HG02678 (cell line): ENCODE data around the gene RETREG1.
"Not testable (repeated sequence)": the region's sequence is repeated elsewhere in the genome, so short reads cannot be mapped to it uniquely, and the experiment has no call there.

Experiments
- ATAC-seq: cut with Tn5 transposase; IDR thresholded peaks from one replicate; pipeline ENCODE4 v1.9.1; 2021; ENCODE audit warnings: mild to moderate bottlenecking, moderate library complexity; ENCODE audit not compliant: unreplicated experiment

RETREG1 gene

DNA sequence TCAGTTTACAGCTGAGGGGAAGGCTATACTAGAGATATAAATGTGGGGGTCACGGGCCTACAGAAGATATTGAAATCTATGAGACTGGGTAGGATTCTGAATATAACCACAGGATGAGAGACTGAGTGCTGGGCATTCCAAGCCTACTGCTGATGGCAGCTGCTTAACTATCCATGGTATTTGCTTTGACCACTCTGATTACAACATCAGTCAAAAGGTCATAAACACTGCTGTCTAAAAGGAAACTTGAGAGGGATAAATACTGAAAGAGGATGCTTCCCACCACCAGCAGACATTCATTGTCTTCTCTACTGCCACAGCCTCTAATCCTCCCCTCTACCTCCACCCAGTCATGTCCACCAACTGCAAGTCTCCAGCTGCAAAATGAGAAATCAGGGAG lies 155.0 kb downstream of the RETREG1 start:
- ATAC-seq: no peak

DNA sequence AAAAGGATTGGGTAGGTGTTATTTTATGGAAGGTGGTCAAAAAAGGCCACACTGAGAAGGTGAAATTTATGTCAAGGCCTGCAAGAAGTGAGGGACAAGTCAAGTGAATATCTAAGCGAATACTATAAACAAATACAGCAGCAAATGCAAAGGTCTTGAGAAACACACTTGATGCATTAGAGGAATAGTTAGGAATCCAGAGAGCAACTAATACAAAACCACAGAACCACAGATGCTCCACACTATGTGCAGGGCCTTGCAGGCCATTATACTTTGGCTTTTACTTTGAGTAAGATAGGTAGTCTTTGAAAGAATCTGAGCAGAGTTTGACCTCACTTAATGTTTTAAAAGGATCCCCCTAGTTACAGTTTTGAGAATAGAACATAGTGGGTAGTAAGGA lies 155.8 kb downstream of the RETREG1 start:
- no peak for ATAC-seq

DNA sequence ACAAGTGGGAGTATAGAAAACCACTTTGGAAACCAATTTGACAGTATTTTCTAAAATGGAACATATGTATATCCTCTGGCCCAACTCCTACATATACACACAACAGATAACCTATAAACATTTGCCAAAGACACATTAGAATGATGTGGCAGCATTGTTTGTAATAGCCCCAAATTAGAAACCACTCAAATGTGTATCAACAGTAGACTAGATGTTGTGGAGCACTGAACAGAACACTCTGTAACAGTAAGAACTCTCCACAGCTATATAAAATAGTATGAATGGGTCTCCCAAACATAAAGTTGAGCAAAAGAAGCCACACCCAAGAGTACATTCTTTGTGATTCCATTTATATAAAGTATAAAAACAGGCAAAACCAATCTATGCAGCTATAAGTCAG lies 157.3 kb downstream of the RETREG1 start:
- ATAC-seq: no peak

- ATAC-seq: no peak
These were observed 158.9 kb downstream of the RETREG1 start for GRCh38 chr5:16457853-16458252.

- ATAC-seq: no peak
These were observed 159.3 kb downstream of the RETREG1 start for GRCh38 chr5:16457451-16457850.

- ATAC-seq: peak; percentile 70
These were observed 160.5 kb downstream of the RETREG1 start for GRCh38 chr5:16456103-16456832.

GRCh38 chr5:16455668-16456067 lies 161.1 kb downstream of the RETREG1 start:
- ATAC-seq: peak; percentile 23

DNA sequence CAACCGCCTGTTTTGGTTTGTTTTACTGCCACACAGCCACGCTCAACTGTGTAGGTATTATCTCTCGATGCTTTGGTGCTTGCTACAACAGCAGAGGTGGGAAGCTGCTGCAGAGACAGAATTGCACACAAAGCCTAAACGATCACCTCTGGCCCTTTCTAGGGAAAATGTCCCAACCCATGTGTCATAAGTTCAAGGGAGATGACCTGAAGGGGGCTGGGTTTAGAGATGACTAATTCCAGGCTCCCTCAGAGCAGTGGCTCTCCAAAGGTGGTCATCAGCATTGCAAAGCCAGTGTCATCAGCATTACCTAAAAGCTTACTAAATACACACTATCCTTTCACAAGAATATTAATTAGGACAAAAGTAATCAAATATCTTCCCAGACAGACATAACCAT lies 162.1 kb downstream of the RETREG1 start:
- ATAC-seq: no peak

DNA sequence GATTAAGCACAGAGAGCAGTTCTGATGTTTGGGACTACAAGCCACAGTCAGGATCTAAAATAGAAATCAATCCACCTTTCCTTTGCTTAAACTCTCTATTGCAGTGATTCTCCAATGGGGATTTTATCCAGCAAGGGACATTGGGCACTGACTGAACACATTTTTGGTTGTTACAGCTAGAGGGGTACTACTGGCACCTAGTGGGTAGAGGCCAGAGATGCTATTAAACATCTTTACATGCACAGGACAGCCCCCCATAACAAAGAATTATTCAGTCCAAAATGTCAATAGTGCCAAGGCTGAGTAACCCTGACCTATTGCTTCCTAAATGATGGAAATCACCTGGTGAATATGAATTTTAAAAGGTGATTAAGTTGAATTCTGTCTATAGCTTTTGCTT lies 163.2 kb downstream of the RETREG1 start:
- no peak for ATAC-seq

DNA sequence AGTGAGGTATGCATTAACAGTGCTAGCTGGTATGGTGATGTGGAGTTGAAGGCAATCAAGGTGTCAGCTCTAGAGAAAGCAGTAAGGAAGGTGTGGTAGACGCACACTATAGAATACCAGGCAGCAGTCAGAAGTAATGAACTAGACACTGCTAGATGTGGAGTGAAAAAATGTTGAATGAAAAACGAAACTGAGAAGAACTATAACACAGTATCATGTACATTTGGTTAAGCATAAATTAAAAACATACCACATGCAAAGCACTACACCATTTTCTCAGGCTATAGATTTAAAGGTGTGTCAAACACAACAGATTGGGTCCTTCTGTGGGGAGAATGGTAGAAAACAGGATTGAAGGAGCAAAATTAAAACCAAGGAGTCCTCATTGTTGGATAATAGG lies 166.6 kb downstream of the RETREG1 start:
- peak; percentile 76 for ATAC-seq

DNA sequence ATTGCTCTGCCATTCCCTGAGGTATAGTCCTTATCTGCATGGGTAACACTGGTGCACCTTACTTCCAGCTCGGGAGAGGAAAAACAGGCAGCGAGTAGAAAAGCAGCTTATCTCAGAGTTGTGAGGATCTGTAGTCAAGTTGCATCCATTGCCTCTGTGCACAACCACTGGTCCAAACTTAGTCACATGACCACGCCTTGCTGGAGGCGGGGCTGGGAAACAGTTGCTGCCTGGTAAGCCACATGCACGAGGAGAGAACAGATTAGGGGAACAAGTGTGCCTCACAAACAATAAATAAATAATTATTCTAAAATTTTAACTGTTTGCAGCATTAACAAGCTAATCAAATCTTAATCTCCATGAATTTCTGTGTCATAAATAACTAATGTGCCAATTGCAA lies 169.8 kb downstream of the RETREG1 start:
- ATAC-seq: no peak

GRCh38 chr5:16437977-16438376 lies 178.8 kb downstream of the RETREG1 start:
- ATAC-seq: no peak

DNA sequence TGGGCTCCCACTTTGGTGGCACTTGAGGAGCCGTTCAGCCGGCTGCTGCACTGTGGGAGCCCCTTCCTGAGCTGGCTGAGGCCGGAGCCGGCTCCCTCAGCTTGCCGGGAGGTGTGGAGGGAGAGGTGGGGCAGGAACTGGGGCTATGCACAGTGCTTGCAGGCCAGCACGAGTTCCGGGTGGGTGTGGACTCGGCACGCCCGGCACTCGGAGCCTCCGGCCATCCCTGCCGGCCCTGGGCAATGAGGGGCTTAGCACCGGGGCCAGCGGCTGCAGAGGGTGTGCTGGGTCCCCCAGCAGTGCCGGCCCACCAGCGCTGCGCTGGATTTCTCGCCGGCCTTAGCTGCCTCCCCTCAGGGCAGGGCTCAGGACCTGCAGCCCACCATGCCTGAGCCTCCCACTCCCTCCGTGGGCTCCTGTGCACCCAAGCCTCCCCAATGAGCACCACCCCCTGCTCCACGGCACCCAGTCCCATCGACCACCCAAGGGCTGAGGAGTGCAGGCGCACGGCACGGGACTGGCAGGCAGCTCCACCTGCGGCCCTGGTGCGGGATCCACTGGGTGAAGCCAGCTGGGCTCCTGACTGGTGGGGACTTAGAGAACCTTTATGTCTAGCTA lies 180.6 kb downstream of the RETREG1 start:
- not testable (repeated sequence) for ATAC-seq

DNA sequence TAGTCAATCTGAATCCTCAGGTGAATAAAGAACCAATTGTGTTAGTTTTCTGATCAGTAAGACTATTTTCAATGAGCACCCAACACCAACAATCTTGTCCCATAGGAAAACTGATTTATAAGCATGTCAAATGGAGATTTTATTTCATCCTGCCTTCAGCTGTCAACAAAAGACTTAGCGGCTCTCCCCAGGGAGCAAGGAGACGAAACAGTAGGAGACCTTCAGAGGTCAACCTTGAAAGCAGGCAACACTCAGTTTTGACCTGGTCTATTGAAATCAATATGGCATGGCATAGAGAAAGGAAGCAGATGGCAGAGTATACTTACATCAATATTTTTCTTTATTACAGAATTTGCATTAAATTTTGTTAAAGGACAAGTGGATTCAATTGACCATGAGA lies 185.3 kb downstream of the RETREG1 start:
- ATAC-seq: no peak

GRCh38 chr5:16430349-16431089 lies 186.3 kb downstream of the RETREG1 start:
- ATAC-seq: no peak

GRCh38 chr5:16428359-16428758 lies 188.4 kb downstream of the RETREG1 start:
- no peak for ATAC-seq

- ATAC-seq: no peak
These were observed 189.2 kb downstream of the RETREG1 start for GRCh38 chr5:16427587-16427986.
